Limb (tissue), 2 donors: ENCODE data around the gene SLC17A1.

Source experiments
- DNase-seq, 2 donors: peaks; one replicate each; pipeline ENCODE4 v3.0.0-alpha.2; 2016; ENCODE audit errors: extremely low spot score in 2 of 2

SLC17A1 gene

DNA sequence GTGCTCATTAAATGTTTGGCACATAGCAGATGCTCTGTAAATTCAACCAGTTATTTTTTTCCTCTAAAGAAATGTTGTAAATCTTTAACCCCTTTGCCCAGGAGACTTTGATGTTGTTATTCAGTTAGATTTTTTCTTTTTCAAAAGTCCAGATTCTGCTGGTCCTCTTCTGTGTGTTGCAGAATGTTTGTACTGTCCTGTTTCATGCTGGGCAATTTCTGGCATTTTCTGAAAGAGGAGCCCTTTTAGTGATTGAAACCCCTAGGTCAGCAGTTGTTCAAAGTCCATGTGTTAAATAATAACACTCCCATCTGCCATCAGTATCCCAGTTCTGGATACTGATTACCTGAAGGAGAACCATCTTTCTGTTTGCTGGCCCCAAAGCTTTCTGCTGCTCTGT is 1.3 kb upstream of the SLC17A1 start:
- no peak for DNase-seq

DNA sequence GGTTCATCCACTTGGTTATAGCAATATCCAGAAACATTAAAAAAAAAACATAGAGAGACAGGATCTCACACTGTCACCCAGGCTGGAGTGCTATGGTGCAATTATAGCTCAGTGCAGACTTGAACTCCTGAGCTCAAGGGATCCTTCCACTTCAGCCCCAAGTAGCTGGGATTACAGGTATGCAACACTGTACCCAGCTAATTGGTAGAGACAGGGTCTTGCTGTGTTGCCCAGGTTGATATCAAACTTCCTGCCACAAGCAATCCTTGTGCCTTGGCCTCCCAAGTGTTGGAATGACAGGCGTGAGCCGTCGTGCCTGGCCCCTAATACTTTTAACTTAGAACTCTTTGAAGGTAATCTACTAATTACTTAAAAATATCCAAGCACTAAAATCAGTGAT is 818 bp upstream of the SLC17A1 start:
- DNase-seq = no peak

DNA sequence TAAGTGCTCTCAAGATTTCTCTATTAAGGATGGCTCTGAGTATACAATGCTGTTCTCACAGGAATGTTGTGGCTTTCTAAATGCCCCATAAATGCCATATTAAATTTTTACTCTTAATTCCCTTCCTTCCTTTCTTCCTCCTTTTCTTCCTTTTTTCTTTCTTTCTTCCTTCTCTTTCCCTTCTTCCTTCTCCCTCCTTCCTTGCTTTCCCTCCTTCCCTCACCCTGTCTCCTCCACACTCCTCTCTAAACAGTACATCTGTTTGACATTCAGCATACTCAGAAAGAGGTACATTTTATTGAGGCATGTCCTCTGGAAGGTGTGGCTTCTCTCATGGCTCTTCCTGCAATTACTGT is 433 bp upstream of the SLC17A1 start:
- no peak for DNase-seq

- DNase-seq = no peak
Measured at GRCh38 chr6:25830458-25830857, 1.4 kb downstream of the SLC17A1 start.

GRCh38 chr6:25829375-25829774 is 2.5 kb downstream of the SLC17A1 start:
- no peak for DNase-seq

- DNase-seq = no peak
Measured at GRCh38 chr6:25821341-25821740, 10.5 kb downstream of the SLC17A1 start.

GRCh38 chr6:25816252-25816651 is 15.6 kb downstream of the SLC17A1 start:
- no peak for DNase-seq

GRCh38 chr6:25815194-25815593 is 16.7 kb downstream of the SLC17A1 start:
- no peak for DNase-seq

DNA sequence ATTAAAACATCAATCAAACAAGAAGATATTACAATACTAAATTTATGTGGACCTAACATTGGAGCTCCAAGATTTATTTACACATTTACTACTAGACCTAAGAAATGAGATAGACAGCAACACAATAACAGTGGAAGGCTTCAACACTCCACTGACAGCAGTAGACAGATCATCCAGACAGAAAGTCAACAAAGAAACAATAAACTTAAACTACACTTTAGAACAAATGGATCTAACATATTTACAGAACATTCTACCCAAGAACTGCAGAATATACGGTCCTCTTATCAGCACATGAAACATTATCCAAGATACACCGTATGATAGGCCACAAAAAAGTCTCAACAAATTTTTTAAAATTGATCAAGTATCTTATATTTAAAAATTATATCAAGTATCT is 27.0 kb downstream of the SLC17A1 start:
- no peak for DNase-seq

DNA sequence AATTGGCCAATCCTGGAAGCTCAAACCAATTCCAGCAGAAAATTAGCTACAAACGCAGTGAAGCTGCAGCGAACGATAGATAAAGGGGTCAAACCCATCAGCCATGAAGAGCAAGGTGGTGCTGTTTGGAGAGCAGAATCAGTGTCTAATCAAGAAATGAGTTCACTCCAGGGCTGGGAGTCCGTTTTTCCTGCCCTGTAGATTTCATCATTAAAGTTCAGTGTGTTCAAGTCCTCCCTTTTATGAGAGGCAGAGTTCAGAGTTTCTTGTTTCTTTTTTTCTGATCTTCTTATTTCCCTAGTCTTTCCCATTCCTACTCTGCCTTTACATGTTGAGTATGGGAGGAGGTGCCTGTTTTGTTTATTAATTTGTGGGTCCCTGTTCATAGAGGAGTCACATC is 30.4 kb downstream of the SLC17A1 start:
- no peak for DNase-seq

GRCh38 chr6:25794784-25795183 is 37.1 kb downstream of the SLC17A1 start:
- no peak for DNase-seq

GRCh38 chr6:25793970-25794369 is 37.9 kb downstream of the SLC17A1 start:
- DNase-seq = no peak

- DNase-seq = no peak
Measured at GRCh38 chr6:25792016-25792415, 39.8 kb downstream of the SLC17A1 start.

DNA sequence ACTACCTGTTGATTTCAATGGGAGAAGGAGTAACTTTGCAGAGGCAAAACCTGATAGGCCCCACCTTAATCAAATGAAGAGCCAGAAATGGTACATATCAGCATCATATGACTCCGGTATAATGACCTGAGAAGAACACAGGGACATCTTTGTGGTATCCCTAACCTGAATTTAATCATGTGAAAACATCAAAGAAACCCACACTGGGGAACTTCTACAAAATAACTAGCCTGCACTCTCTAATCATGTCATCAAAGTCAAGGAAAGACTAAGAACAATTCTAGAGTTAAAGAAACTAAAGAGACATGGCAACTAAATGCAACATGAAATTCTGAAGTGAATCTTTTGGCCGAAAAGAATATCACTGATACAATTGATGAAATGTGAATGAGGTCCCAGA is 42.4 kb downstream of the SLC17A1 start:
- no peak for DNase-seq

GRCh38 chr6:25788305-25788922 is 43.4 kb downstream of the SLC17A1 start:
- no peak for DNase-seq

GRCh38 chr6:25787428-25787827 is 44.4 kb downstream of the SLC17A1 start:
- DNase-seq = no peak

DNA sequence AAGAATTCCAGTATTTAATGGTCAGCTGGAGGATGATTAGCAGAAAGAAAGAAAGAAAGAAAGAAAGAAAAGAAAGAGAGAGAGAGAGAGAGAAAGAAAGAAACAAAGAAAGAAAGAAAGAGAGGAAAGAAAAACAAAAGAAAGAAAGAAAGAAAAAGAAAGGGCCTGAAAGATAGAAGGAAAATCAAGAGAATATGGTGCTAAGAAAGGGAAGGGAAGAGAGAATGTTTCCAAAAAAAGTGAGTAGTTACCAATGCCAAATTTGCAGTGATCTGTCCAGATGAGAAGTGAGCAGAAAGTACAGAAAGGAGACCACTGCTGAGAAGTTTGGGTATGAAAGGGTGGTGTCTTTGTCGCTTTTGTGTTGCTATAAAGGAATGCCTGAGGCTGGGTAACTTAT is 50.7 kb downstream of the SLC17A1 start:
- no peak for DNase-seq

- no peak for DNase-seq
Measured at GRCh38 chr6:25777856-25778649, 53.8 kb downstream of the SLC17A1 start.

GRCh38 chr6:25777031-25777430 is 54.8 kb downstream of the SLC17A1 start:
- DNase-seq = no peak

DNA sequence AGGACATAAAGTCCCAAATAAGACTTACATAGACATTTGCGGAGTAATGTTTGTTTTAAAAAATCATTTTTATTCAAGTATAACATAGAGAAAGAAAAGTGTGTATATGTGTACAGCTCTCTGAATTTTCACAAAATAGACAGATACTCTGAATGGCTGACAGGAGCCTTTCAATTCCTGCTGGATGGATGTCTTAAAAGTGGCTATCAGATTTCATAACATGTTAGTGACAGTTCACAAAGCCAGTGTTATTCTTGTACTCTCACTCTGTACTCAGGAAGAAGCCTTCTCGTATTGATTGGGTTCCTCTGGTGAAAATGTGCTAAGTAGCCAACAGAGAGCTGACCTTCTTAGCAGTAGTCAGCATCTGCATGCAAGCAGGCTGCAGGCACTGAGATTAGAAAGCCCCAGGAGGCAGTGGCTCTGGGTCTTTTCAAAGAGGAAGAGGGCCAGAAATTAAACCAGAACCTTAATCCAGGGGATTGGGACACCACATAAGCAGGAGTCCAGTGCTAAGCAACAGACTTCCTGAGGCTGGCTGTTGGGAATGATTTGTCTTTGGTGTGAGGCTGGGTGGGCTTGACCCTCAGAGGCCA is 57.6 kb downstream of the SLC17A1 start:
- no peak for DNase-seq

GRCh38 chr6:25769983-25770382 is 61.9 kb downstream of the SLC17A1 start:
- DNase-seq = no peak

- no peak for DNase-seq
Measured at GRCh38 chr6:25768566-25768965, 63.3 kb downstream of the SLC17A1 start.

GRCh38 chr6:25764611-25765010 is 67.2 kb downstream of the SLC17A1 start:
- DNase-seq = no peak
